H1 (cell line): ENCODE results near the gene NKIRAS2. TPM values are rescaled to one million over a fixed set of nuclear protein-coding genes. Genes with fewer than 3 reads are reported as not detected.

Experiments
- CTCF ChIA-PET: fragments of 300-600 bp; sonication (Branson Sonifier 250); formaldehyde crosslinking; loops from one replicate; lab custom pipeline; 2021; ENCODE audit not compliant: partially characterized antibody; lab: Charles Lee
- POLR2A ChIA-PET: fragments of 300-600 bp; sonication (Branson Sonifier 250); formaldehyde crosslinking; loops from one replicate; lab custom pipeline; 2021; ENCODE audit warnings: inconsistent platforms; ENCODE audit not compliant: partially characterized antibody; lab: Charles Lee
- DNase-seq, 2 experiments: peaks; one replicate each; pipeline versions ENCODE4 v3.0.0 to v3.0.0-alpha.2; 2010 to 2022; ENCODE audit warnings: low spot score in 2 of 2, low read depth in 1 of 2, mixed read lengths in 1 of 2
- FAIRE-seq: peaks from 2 replicates; lab custom pipeline; 2011; peaks lifted over from hg19 to GRCh38; lab: Jason Lieb, UNC
- H2AFZ ChIP-seq: 2 replicates; pipeline ENCODE4 v1.8.1; 2012; ENCODE audit warnings: low read length, inconsistent platforms
- H2AK5ac ChIP-seq: 2 replicates; pipeline ENCODE4 v1.6.1; 2013; ENCODE audit warnings: low read depth, low read length
- H2BK120ac ChIP-seq: replicated peaks from 2 replicates; pipeline ENCODE3; 2013; ENCODE audit warnings: low read depth, low read length, inconsistent platforms
- H2BK12ac ChIP-seq: 2 replicates; pipeline ENCODE4 v1.6.1; 2013; ENCODE audit warnings: low read depth, low read length
- H2BK15ac ChIP-seq: 2 replicates; pipeline ENCODE4 v1.6.1; 2013; ENCODE audit warnings: low read length
- H2BK20ac ChIP-seq: 2 replicates; pipeline ENCODE4 v1.6.1; 2013; ENCODE audit warnings: low read length
- H2BK5ac ChIP-seq: 2 replicates; pipeline ENCODE4 v1.6.1; 2013; ENCODE audit warnings: low read depth, low read length
- H3K14ac ChIP-seq: 2 replicates; pipeline ENCODE4 v1.6.1; 2013; ENCODE audit warnings: inconsistent platforms; ENCODE audit not compliant: insufficient read length
- H3K18ac ChIP-seq: 2 replicates; pipeline ENCODE4 v1.6.1; 2013; ENCODE audit warnings: low read length; ENCODE audit errors: extremely low read depth
- H3K23ac ChIP-seq: 2 replicates; pipeline ENCODE4 v1.6.1; 2013; ENCODE audit warnings: inconsistent platforms; ENCODE audit not compliant: insufficient read length
- H3K23me2 ChIP-seq: 2 replicates; pipeline ENCODE4 v1.6.1; 2013; ENCODE audit warnings: low read depth, low read length
- H3K27ac ChIP-seq: 2 replicates; pipeline ENCODE4 v1.6.1; 2011; ENCODE audit warnings: low read depth, low read length, inconsistent platforms
- H3K27me3 ChIP-seq, 4 experiments: replicated peaks in 1 of 4; 1 replicate in 1 of 4; 2 replicates in 3 of 4; pipeline versions ENCODE4 v1.6.1 to v1.8.1; 2011 to 2013; ENCODE audit warnings: low read length in 3 of 4, mild to moderate bottlenecking in 3 of 4, inconsistent platforms in 2 of 4, mixed read lengths in 2 of 4, moderate library complexity in 1 of 4; ENCODE audit not compliant: control insufficient read depth in 3 of 4, insufficient read depth in 3 of 4; ENCODE audit errors: extremely low read depth in 1 of 4
- H3K36me3 ChIP-seq, 4 experiments: 2 replicates each; pipeline versions ENCODE4 v1.6.1 to v1.8.1; 2011 to 2013; ENCODE audit warnings: mild to moderate bottlenecking in 4 of 4, low read length in 3 of 4, moderate library complexity in 2 of 4, control low read depth in 1 of 4, inconsistent platforms in 1 of 4; ENCODE audit not compliant: insufficient read depth in 4 of 4, control insufficient read depth in 2 of 4
- H3K4ac ChIP-seq: replicated peaks from 2 replicates; pipeline ENCODE3; 2013; ENCODE audit warnings: low read length, low read depth, mixed read lengths, inconsistent platforms; ENCODE audit not compliant: insufficient read length
- H3K4me1 ChIP-seq, 4 experiments: replicated peaks in 1 of 4; 1 replicate in 1 of 4; 2 replicates in 3 of 4; pipeline versions ENCODE4 v1.6.1 to v1.8.1; 2011 to 2013; ENCODE audit warnings: low read length in 3 of 4, inconsistent platforms in 2 of 4, mixed read lengths in 1 of 4; ENCODE audit not compliant: insufficient read depth in 4 of 4, control insufficient read depth in 3 of 4
- H3K4me2 ChIP-seq, 2 experiments: 2 replicates each; pipeline versions ENCODE4 v1.6.1 to v1.8.1; 2011 to 2013; ENCODE audit warnings: low read depth in 2 of 2, low read length in 2 of 2, control low read depth in 1 of 2, inconsistent platforms in 1 of 2, mild to moderate bottlenecking in 1 of 2; ENCODE audit not compliant: insufficient read depth in 1 of 2
- H3K4me3 ChIP-seq, 4 experiments: fragments of 200-600, 300-600 bp in 1 of 4; sonication (generic), shearing (Covaris generic), sonication (Bioruptor Twin) in 1 of 4; 2 replicates each; pipeline versions ENCODE4 v1.5.1 to v1.8.1; 2011 to 2016; ENCODE audit warnings: low read length in 4 of 4, low read depth in 3 of 4, control low read depth in 2 of 4, inconsistent platforms in 2 of 4, mild to moderate bottlenecking in 2 of 4, mixed read lengths in 1 of 4, moderate library complexity in 1 of 4; ENCODE audit not compliant: insufficient read depth in 2 of 4; ENCODE audit errors: extremely low read depth in 1 of 4
- H3K56ac ChIP-seq: replicated peaks from 2 replicates; pipeline ENCODE3; 2013; ENCODE audit warnings: low read depth, mild to moderate bottlenecking, mixed read lengths, low read length, inconsistent platforms; ENCODE audit not compliant: insufficient read length
- H3K79me1 ChIP-seq: 2 replicates; pipeline ENCODE4 v1.6.1; 2013; ENCODE audit warnings: low read depth, low read length, control low read depth
- H3K79me2 ChIP-seq, 2 experiments: 2 replicates each; pipeline versions ENCODE4 v1.6.1 to v1.8.1; 2012 to 2013; ENCODE audit warnings: low read length in 2 of 2, mild to moderate bottlenecking in 2 of 2, inconsistent platforms in 1 of 2; ENCODE audit not compliant: insufficient read depth in 2 of 2, control insufficient read depth in 1 of 2
- H3K9ac ChIP-seq, 4 experiments: replicated peaks in 1 of 4; 1 replicate in 1 of 4; 2 replicates in 3 of 4; pipeline versions ENCODE4 v1.6.1 to v1.8.1; 2011 to 2013; ENCODE audit warnings: low read depth in 3 of 4, low read length in 3 of 4, control low read depth in 2 of 4, mild to moderate bottlenecking in 2 of 4, moderate library complexity in 2 of 4, inconsistent platforms in 1 of 4; ENCODE audit errors: extremely low read depth in 1 of 4
- H3K9me3 ChIP-seq, 2 experiments: 2 replicates each; pipeline versions ENCODE4 v1.6.1 to v1.8.1; 2012 to 2013; ENCODE audit warnings: mild to moderate bottlenecking in 2 of 2, moderate library complexity in 2 of 2, control low read depth in 1 of 2, inconsistent platforms in 1 of 2, low read depth in 1 of 2, low read length in 1 of 2, mixed read lengths in 1 of 2; ENCODE audit not compliant: insufficient read depth in 2 of 2
- H4K20me1 ChIP-seq, 2 experiments: replicated peaks in 1 of 2; 2 replicates each; pipeline versions ENCODE3 to v1.8.1; 2011 to 2013; ENCODE audit warnings: inconsistent platforms in 2 of 2, low read length in 2 of 2, mild to moderate bottlenecking in 1 of 2; ENCODE audit not compliant: insufficient read depth in 2 of 2, control insufficient read depth in 1 of 2
- H4K5ac ChIP-seq: 2 replicates; pipeline ENCODE4 v1.6.1; 2013; ENCODE audit warnings: low read length, low read depth, mixed read lengths, inconsistent platforms; ENCODE audit not compliant: insufficient read length
- H4K8ac ChIP-seq: 2 replicates; pipeline ENCODE4 v1.8.0; 2013; ENCODE audit warnings: mild to moderate bottlenecking, moderate library complexity, low read length, inconsistent platforms; ENCODE audit not compliant: insufficient read depth; ENCODE audit errors: extremely low read depth
- H4K91ac ChIP-seq: replicated peaks from 2 replicates; pipeline ENCODE3; 2013; ENCODE audit warnings: low read length, mixed read lengths, inconsistent platforms; ENCODE audit not compliant: insufficient read length
- FOSL1 ChIP-seq: IDR thresholded peaks from 2 replicates; pipeline ENCODE4 v1.6.1; 2011; ENCODE audit warnings: mild to moderate bottlenecking, low read depth, low read length, moderate library complexity; ENCODE audit not compliant: insufficient read depth
- GABPA ChIP-seq: IDR thresholded peaks from 2 replicates; pipeline ENCODE4 v1.6.1; 2011; ENCODE audit warnings: mild to moderate bottlenecking, low read length, moderate library complexity, borderline replicate concordance; ENCODE audit not compliant: insufficient read depth
- JUND ChIP-seq: IDR thresholded peaks from 2 replicates; pipeline ENCODE4 v1.6.1; 2011; ENCODE audit warnings: mild to moderate bottlenecking, improper control_type of control experiment, low read length
- MAFK ChIP-seq: IDR thresholded peaks from 2 replicates; pipeline ENCODE4 v1.6.1; 2012; ENCODE audit warnings: low read depth, mild to moderate bottlenecking, improper control_type of control experiment, low read length
- POLR2A ChIP-seq, 2 experiments: IDR thresholded peaks; 1 replicate in 1 of 2; 2 replicates in 1 of 2; pipeline ENCODE4 v1.6.1; 2011; ENCODE audit warnings: low read depth in 2 of 2, low read length in 2 of 2, mild to moderate bottlenecking in 2 of 2; ENCODE audit errors: control extremely low read depth in 1 of 2
- RFX5 ChIP-seq: IDR thresholded peaks from 2 replicates; pipeline ENCODE4 v1.6.1; 2011; ENCODE audit warnings: low read depth, low read length, improper control_type of control experiment, borderline replicate concordance
- SAP30 ChIP-seq: fragments of 300-600 bp; sonication (generic); IDR thresholded peaks from 2 replicates; pipeline ENCODE4 v1.7.1; 2012; ENCODE audit warnings: low read length, moderate library complexity, mild to moderate bottlenecking, inconsistent platforms; ENCODE audit not compliant: insufficient read depth, insufficient replicate concordance
- SP4 ChIP-seq: IDR thresholded peaks from 2 replicates; pipeline ENCODE4 v1.6.1; 2012; ENCODE audit warnings: low read length, inconsistent platforms
- WGBS, 2 experiments: shearing (Covaris generic) in 1 of 2; methylation state at CpG; one replicate each; pipeline versions ENCODE4 v1.1.6 to v1.1.7; 2013 to 2015; ENCODE audit warnings: low lambda C conversion rate in 2 of 2, mixed read lengths in 2 of 2, inconsistent platforms in 1 of 2, low coverage in 1 of 2, missing lambda C conversion rate in 1 of 2; ENCODE audit not compliant: insufficient replicate concordance in 2 of 2, insufficient coverage in 1 of 2, insufficient read length in 1 of 2; ENCODE audit errors: extremely low coverage in 1 of 2, missing lambda C conversion rate in 1 of 2; 5-methylcytosine and 5-hydroxymethylcytosine counted together
- polyA plus RNA-seq, 7 experiments: library from polyadenylated mRNA; depleted of rRNA in 3 of 7; stranded (reverse) in 5 of 7; unstranded in 2 of 7; fragments of >200 nt in 5 of 7; fragments of 200-250 nt in 2 of 7; gene quantifications; 1 replicate in 5 of 7; 2 replicates in 1 of 7; 4 replicates in 1 of 7; pipeline versions ENCODE4 v1.2.1 to v1.2.3, GENCODE V29; 2011 to 2013; ENCODE audit warnings: missing spikeins in 2 of 7, mixed read lengths in 2 of 7
- total RNA-seq: library from RNA; stranded (reverse); fragmentation: NEBNext Ultra II Directional; extraction: Animal tissue kit (Norgen Biotek cat#: 25700); gene quantifications from 2 replicates; pipeline ENCODE4 v1.2.1, GENCODE V29; 2021
- TF ChIP-seq, protein P1 (sequence below), 3 experiments: IDR thresholded peaks; 1 replicate in 2 of 3; 2 replicates in 1 of 3; pipeline versions ENCODE4 v1.5.1 to v1.6.1; 2011; ENCODE audit warnings: low read length in 3 of 3, mild to moderate bottlenecking in 3 of 3, inconsistent platforms in 2 of 3, low read depth in 1 of 3, moderate library complexity in 1 of 3; ENCODE audit not compliant: insufficient read depth in 1 of 3; ENCODE audit errors: control extremely low read depth in 1 of 3

NKIRAS2 gene
- total and polyA plus RNA-seq, 2 of the 8 experiments (the other 6 are each of a cell fraction or from before 2014, with no cell fraction given): 34.5 to 51.1 TPM

DNA sequence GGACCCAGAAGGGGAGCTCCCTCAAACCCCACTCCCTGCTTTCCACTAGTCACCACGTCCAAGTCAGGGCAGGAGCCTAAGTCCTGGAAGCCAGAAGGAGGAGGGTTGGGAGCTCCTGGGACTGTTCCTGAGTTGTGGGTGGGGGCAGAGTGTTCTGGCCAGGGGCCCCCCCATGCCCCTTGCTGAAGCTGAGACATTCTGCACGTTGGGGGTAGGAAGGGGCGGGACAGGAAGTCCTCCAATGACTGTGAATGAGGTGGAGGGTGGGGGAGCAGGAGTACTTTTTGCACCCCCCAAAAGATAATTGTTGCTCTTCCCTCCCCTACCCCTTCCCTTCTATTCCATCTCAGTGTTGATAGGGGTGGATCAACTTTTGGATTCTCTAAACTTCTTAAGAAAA is 51.9 kb downstream of the NKIRAS2 start:
- H3K9ac ChIP-seq: no peak overlapping the region
- H4K91ac ChIP-seq: no peak overlapping the region
- no peak overlapping the region for H3K14ac ChIP-seq
- peak overlapping the region; percentile 62; the same call in 1 of the 2 replicates for H4K8ac ChIP-seq
- DNase-seq (no peak), FAIRE-seq (no peak)
- no peaks in the 10 kb centered on the region for H3K79me1 ChIP-seq
- no peaks in the 10 kb centered on the region for H3K9me3 ChIP-seq
- peak overlapping the region; percentile 23 for H3K4ac ChIP-seq
- no peaks in the 10 kb centered on the region for H4K20me1 ChIP-seq
- H2AFZ ChIP-seq: no peak overlapping the region
- H3K27me3 ChIP-seq: no peaks in the 10 kb centered on the region; a peak in 2 of 7 replicates
- H3K56ac ChIP-seq: no peak overlapping the region
- no peaks in the 10 kb centered on the region for H3K79me2 ChIP-seq
- H2BK12ac ChIP-seq: no peak overlapping the region
- 19% methylated on average over 3 of the region's 3 CpGs; no CpG with 5 or more reads in 1 of the 2 experiments for WGBS, 2 experiments
- peak overlapping the region; percentile 67 to 83 for H3K4me2 ChIP-seq
- no peak overlapping the region for H2AK5ac ChIP-seq
- no peak overlapping the region for H2BK15ac ChIP-seq
- H2BK20ac ChIP-seq: no peak overlapping the region
- peaks cover 4% of the 10 kb centered on the region for H3K23me2 ChIP-seq
- H3K4me3 ChIP-seq: peak overlapping the region; percentile 52 to 88 (median 57); a peak in 7 of 8 replicates
- no peaks in the 10 kb centered on the region for H3K36me3 ChIP-seq
- no peak overlapping the region; the same call in 1 of the 2 replicates for H3K18ac ChIP-seq
- peaks cover 0 to 8% (median 4%) of the 10 kb centered on the region in 4 experiments; a peak in 4 of 7 replicates for H3K4me1 ChIP-seq
- H3K23ac ChIP-seq: no peak overlapping the region
- no peak overlapping the region for H3K27ac ChIP-seq
- H2BK5ac ChIP-seq: no peak overlapping the region
- CTCF ChIA-PET: interaction anchor here (0.5 to 4.3 kb wide), 24 partner anchors 9 to 213 kb away, joined by 3 to 30 read pairs (median 5); partner anchors contain the start of genes C17orf113 and ZNF385C
- TF ChIP-seq, protein P1, sequence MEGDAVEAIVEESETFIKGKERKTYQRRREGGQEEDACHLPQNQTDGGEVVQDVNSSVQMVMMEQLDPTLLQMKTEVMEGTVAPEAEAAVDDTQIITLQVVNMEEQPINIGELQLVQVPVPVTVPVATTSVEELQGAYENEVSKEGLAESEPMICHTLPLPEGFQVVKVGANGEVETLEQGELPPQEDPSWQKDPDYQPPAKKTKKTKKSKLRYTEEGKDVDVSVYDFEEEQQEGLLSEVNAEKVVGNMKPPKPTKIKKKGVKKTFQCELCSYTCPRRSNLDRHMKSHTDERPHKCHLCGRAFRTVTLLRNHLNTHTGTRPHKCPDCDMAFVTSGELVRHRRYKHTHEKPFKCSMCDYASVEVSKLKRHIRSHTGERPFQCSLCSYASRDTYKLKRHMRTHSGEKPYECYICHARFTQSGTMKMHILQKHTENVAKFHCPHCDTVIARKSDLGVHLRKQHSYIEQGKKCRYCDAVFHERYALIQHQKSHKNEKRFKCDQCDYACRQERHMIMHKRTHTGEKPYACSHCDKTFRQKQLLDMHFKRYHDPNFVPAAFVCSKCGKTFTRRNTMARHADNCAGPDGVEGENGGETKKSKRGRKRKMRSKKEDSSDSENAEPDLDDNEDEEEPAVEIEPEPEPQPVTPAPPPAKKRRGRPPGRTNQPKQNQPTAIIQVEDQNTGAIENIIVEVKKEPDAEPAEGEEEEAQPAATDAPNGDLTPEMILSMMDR (IDR thresholded peaks at IDR 0.05; ENCODE audit: control extremely low read depth in 1 of 3, insufficient read depth in 1 of 3, low read depth in 1 of 3, low read length in 3 of 3): no peak
- TF ChIP-seq GABPA (no peak), RFX5 (no peak), SAP30 (no peak), JUND (no peak), MAFK (no peak), SP4 (no peak), FOSL1 (no peak), POLR2A (IDR thresholded peaks at IDR 0.05; ENCODE audit: control extremely low read depth in 1 of 2, low read depth in 2 of 2, low read length in 2 of 2) (no peak)
- POLR2A ChIA-PET: interaction anchor here (0.6 to 2.4 kb wide), 9 partner anchors 9 to 100 kb away, joined by 3 to 7 read pairs (median 3); partner anchors contain the start of genes DNAJC7, KAT2A and ZNF385C
- no peak overlapping the region for H4K5ac ChIP-seq
- H2BK120ac ChIP-seq: no peak overlapping the region
